Prostate gland (tissue), 2 donors: Measurements from ENCODE around the gene GRID1.

Source experiments
- POLR2A ChIP-seq: fragments of 450-650 bp; IDR thresholded peaks from one replicate; pipeline ENCODE4 v1.6.1; 2016; ENCODE audit warnings: antibody characterized with exemption, mild to moderate bottlenecking
- TF ChIP-seq, protein P1 (sequence below), 4 experiments: fragments of 200-600 bp in 2 of 4; fragments of 450-650 bp in 2 of 4; sonication (generic) in 2 of 4; IDR thresholded peaks; 1 replicate in 3 of 4; 2 replicates in 1 of 4; pipeline ENCODE4 v1.5.1; 2016 to 2019; ENCODE audit warnings: antibody characterized with exemption in 4 of 4, mild to moderate bottlenecking in 2 of 4, moderate library complexity in 2 of 4

DNA sequence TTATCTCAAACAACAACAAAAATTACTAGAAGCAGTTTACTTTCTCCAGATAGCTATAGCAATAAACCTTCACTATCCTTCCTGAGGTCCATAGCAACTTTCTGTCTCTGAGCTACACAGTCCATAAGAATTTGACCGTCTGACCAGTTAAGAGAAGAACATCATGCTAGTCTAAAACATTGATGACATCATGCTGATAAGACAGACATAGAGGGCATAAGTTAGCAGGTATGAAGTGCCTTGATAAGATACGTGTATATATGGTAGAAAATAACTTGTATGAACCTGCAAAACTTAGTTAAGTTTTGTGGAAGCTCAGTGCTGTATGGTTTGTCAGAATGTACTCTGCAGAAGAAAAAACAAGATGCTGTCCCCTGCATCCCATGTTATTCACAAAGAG is 353.0 kb downstream of the GRID1 start:
- TF ChIP-seq, protein P1, sequence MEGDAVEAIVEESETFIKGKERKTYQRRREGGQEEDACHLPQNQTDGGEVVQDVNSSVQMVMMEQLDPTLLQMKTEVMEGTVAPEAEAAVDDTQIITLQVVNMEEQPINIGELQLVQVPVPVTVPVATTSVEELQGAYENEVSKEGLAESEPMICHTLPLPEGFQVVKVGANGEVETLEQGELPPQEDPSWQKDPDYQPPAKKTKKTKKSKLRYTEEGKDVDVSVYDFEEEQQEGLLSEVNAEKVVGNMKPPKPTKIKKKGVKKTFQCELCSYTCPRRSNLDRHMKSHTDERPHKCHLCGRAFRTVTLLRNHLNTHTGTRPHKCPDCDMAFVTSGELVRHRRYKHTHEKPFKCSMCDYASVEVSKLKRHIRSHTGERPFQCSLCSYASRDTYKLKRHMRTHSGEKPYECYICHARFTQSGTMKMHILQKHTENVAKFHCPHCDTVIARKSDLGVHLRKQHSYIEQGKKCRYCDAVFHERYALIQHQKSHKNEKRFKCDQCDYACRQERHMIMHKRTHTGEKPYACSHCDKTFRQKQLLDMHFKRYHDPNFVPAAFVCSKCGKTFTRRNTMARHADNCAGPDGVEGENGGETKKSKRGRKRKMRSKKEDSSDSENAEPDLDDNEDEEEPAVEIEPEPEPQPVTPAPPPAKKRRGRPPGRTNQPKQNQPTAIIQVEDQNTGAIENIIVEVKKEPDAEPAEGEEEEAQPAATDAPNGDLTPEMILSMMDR (IDR thresholded peaks at IDR 0.05): no peak
- no peak for TF ChIP-seq POLR2A
